Measurements from ENCODE around the gene PDCD6IP. TPM values are rescaled to one million over a fixed set of nuclear protein-coding genes. Genes with fewer than 3 reads are reported as not detected.
A peak's percentile ranks its signal among the peaks of the same experiment; 100 is the strongest.

Gene PDCD6IP
- total RNA-seq, 4 donors from 2014 or later, result 74.3 to 317 (median 164) TPM

- Histone ChIP-seq H3K36me3 (no peaks in the 10 kb centered on the region), H3K27ac (no peak overlapping the region), H3K4me1 (peaks cover 0 to 2% of the 10 kb centered on the region in 2 donors), H3K4me3 (no peak overlapping the region), H3K27me3 (no peaks in the 10 kb centered on the region), H3K9me3 (no peaks in the 10 kb centered on the region)
- intact Hi-C loops (cut with DNase I; ENCODE audit: low total_unique reads), result no loop called here
- no peak for DNase-seq
- TF ChIP-seq POLR2A (IDR thresholded peaks at IDR 0.05) (no peak), CTCF (IDR thresholded peaks at IDR 0.05) (no peak)
These were observed 3.3 kb upstream of the PDCD6IP start for GRCh38 chr3:33795131-33795530.

GRCh38 chr3:33795856-33796536 lies 2.4 kb upstream of the PDCD6IP start:
- intact Hi-C loops (cut with DNase I; ENCODE audit: low total_unique reads), result no loop called here
- Histone ChIP-seq H3K9me3 (no peaks in the 10 kb centered on the region), H3K4me1 (peaks cover 0 to 4% of the 10 kb centered on the region in 2 donors), H3K36me3 (no peaks in the 10 kb centered on the region), H3K27ac (no peak overlapping the region), H3K4me3 (no peak overlapping the region), H3K27me3 (no peaks in the 10 kb centered on the region)
- no peak for TF ChIP-seq CTCF (IDR thresholded peaks at IDR 0.05)
- no peak for TF ChIP-seq POLR2A (IDR thresholded peaks at IDR 0.05)
- DNase-seq, result no peak

- no peaks in the 10 kb centered on the region for H3K9me3 ChIP-seq
- H3K27ac ChIP-seq, result peak overlapping the region; percentile 74 to 94
- no peaks in the 10 kb centered on the region for H3K36me3 ChIP-seq
- DNase-seq, result no peak
- intact Hi-C loops (cut with DNase I; ENCODE audit: low total_unique reads), result no loop called here
- no peak for TF ChIP-seq POLR2A (IDR thresholded peaks at IDR 0.05)
- TF ChIP-seq CTCF (IDR thresholded peaks at IDR 0.05), result no peak
- H3K4me1 ChIP-seq, result peaks cover 0 to 4% of the 10 kb centered on the region in 2 donors
- H3K27me3 ChIP-seq, result no peaks in the 10 kb centered on the region
- H3K4me3 ChIP-seq, result peak overlapping the region; percentile 58 to 78
These were observed 365 bp upstream of the PDCD6IP start for GRCh38 chr3:33798113-33798417.

GRCh38 chr3:33799202-33799551 lies 747 bp downstream of the PDCD6IP start:
- no peaks in the 10 kb centered on the region for H3K27me3 ChIP-seq
- peak overlapping the region; percentile 74 to 94 for H3K27ac ChIP-seq
- DNase-seq, result no peak
- no peaks in the 10 kb centered on the region for H3K9me3 ChIP-seq
- TF ChIP-seq POLR2A (IDR thresholded peaks at IDR 0.05) (no peak), CTCF (IDR thresholded peaks at IDR 0.05) (no peak)
- intact Hi-C loops (cut with DNase I; ENCODE audit: low total_unique reads), result no loop called here
- H3K4me1 ChIP-seq, result peaks cover 0 to 4% of the 10 kb centered on the region in 2 donors
- peak overlapping the region; percentile 58 to 78 for H3K4me3 ChIP-seq
- H3K36me3 ChIP-seq, result no peaks in the 10 kb centered on the region

GRCh38 chr3:33803252-33803651 lies 4.8 kb downstream of the PDCD6IP start:
- Histone ChIP-seq H3K36me3 (no peaks in the 10 kb centered on the region), H3K9me3 (no peaks in the 10 kb centered on the region), H3K27me3 (no peaks in the 10 kb centered on the region), H3K4me3 (no peak overlapping the region), H3K4me1 (peaks cover 0 to 4% of the 10 kb centered on the region in 2 donors), H3K27ac (no peak overlapping the region)
- intact Hi-C loops (cut with DNase I; ENCODE audit: low total_unique reads), result no loop called here
- TF ChIP-seq POLR2A (IDR thresholded peaks at IDR 0.05) (no peak), CTCF (IDR thresholded peaks at IDR 0.05) (no peak)
- no peak for DNase-seq
